Measurements from ENCODE around the gene SMCP. TPM values are rescaled to one million over a fixed set of nuclear protein-coding genes. Genes with fewer than 3 reads are reported as not detected.

Gene SMCP
- total RNA-seq, 4 donors from 2014 or later = not detected

Other genes starting within 250 kb of the SMCP start
- not detected for gene LCE2D, start 214.9 kb upstream of the SMCP start, total RNA-seq
- gene LCE2C, start 203.0 kb upstream of the SMCP start, total RNA-seq = not detected
- not detected for gene LCE2B, start 192.2 kb upstream of the SMCP start, total RNA-seq
- gene LCE2A, start 180.0 kb upstream of the SMCP start, total RNA-seq = not detected
- not detected for gene LCE4A, start 170.2 kb upstream of the SMCP start, total RNA-seq
- gene KPRP, start 120.3 kb upstream of the SMCP start, total RNA-seq = not detected
- gene LCE1F, start 103.2 kb upstream of the SMCP start, total RNA-seq = not detected
- gene LCE1E, start 92.1 kb upstream of the SMCP start, total RNA-seq = not detected
- gene LCE1D, start 81.6 kb upstream of the SMCP start, total RNA-seq = not detected
- gene LCE1C, start 71.7 kb upstream of the SMCP start, total RNA-seq = not detected
- gene LCE1B, start 66.4 kb upstream of the SMCP start, total RNA-seq = not detected
- not detected for gene LCE1A, start 50.8 kb upstream of the SMCP start, total RNA-seq
- gene LCE6A, start 35.5 kb upstream of the SMCP start, total RNA-seq = not detected
- not detected for gene LCE7A, start 18.3 kb upstream of the SMCP start, total RNA-seq
- gene IVL, start 30.2 kb downstream of the SMCP start, total RNA-seq = not detected
- gene SPRR5, start 68.9 kb downstream of the SMCP start, total RNA-seq = not detected
- not detected for gene SPRR4, start 92.3 kb downstream of the SMCP start, total RNA-seq
- not detected for gene SPRR1A, start 105.8 kb downstream of the SMCP start, total RNA-seq
- 1 to 10 TPM in 2 of 4 donors, not detected in 2; 1.6 to 5.0 TPM for gene SPRR3, start 123.4 kb downstream of the SMCP start, total RNA-seq
- not detected for gene SPRR1B, start 152.9 kb downstream of the SMCP start, total RNA-seq
- gene SPRR2D, start 162.8 kb downstream of the SMCP start, total RNA-seq = 1 to 10 TPM in 1 of 4 donors, under 1 TPM in 1, not detected in 2; 0.57 to 1.7 TPM
- gene SPRR2A, start 179.2 kb downstream of the SMCP start, total RNA-seq = 1 to 10 TPM in 1 of 4 donors, not detected in 3; 2.5 TPM
- not detected for gene SPRR2B, start 193.3 kb downstream of the SMCP start, total RNA-seq
- not detected for gene SPRR2E, start 216.2 kb downstream of the SMCP start, total RNA-seq
- gene SPRR2F, start 235.2 kb downstream of the SMCP start, total RNA-seq = not detected

Measured in esophagus muscularis mucosa (tissue), 4 donors.